B cell (primary cell): Measurements from ENCODE around the gene HMOX1. TPM values are rescaled to one million over a fixed set of nuclear protein-coding genes. Genes with fewer than 3 reads are reported as not detected.

Source experiments
- ATAC-seq: fragments of 200-7000 bp; cut with Tn5 transposase; one replicate; pipeline ENCODE4 v1.10.0; 2021; ENCODE audit warnings: low read depth, mild to moderate bottlenecking, moderate number of reproducible peaks, moderate library complexity
- CTCF ChIA-PET: fragments of 350-600 bp; sonication (Branson Sonifier 250); formaldehyde crosslinking; loops from one replicate; lab custom pipeline; 2021; ENCODE audit warnings: antibody characterized with exemption, inconsistent platforms; lab: Charles Lee
- POLR2A ChIA-PET: fragments of 350-600 bp; sonication (Branson Sonifier 250); formaldehyde crosslinking; loops from one replicate; lab custom pipeline; 2021; ENCODE audit warnings: antibody characterized with exemption; lab: Charles Lee
- DNase-seq: peaks from one replicate; pipeline ENCODE4 v3.0.0; 2013
- H2AFZ ChIP-seq: 2 replicates; pipeline ENCODE4 v1.6.1; 2012; ENCODE audit warnings: mild to moderate bottlenecking, low read depth, low read length; ENCODE audit not compliant: insufficient read depth, poor library complexity, severe bottlenecking
- H3K27ac ChIP-seq, 2 donors: 1 replicate in 1 of 2; 2 replicates in 1 of 2; pipeline ENCODE4 v1.5.1; 2012 to 2013; ENCODE audit warnings: low read length in 2 of 2, mild to moderate bottlenecking in 2 of 2, moderate library complexity in 1 of 2
- H3K27me3 ChIP-seq, 4 experiments: fragments of 200-600 bp in 1 of 4; sonication (generic) in 1 of 4; replicated peaks in 1 of 4; 1 replicate in 2 of 4; 2 replicates in 2 of 4; pipeline versions ENCODE4 v1.6.1 to v1.7.0; 2013 to 2016; ENCODE audit warnings: low read length in 3 of 4, mild to moderate bottlenecking in 2 of 4, mixed read lengths in 1 of 4, moderate library complexity in 1 of 4; ENCODE audit not compliant: insufficient read depth in 4 of 4, control insufficient read depth in 3 of 4; ENCODE audit errors: control extremely low read depth in 1 of 4
- H3K36me3 ChIP-seq, 2 experiments: replicated peaks in 1 of 2; 1 replicate in 1 of 2; 2 replicates in 1 of 2; pipeline versions ENCODE4 v1.6.1 to v1.7.1; 2013; ENCODE audit warnings: low read length in 1 of 2; ENCODE audit not compliant: insufficient read depth in 2 of 2, control insufficient read depth in 1 of 2; ENCODE audit errors: control extremely low read depth in 1 of 2, extremely low read depth in 1 of 2
- H3K4me1 ChIP-seq, 2 donors: fragments of 200-600 bp in 1 of 2; sonication (generic) in 1 of 2; 1 replicate in 1 of 2; 2 replicates in 1 of 2; pipeline versions ENCODE4 v1.5.1 to v1.6.1; 2013 to 2017; ENCODE audit warnings: low read length in 2 of 2; ENCODE audit not compliant: control insufficient read depth in 2 of 2, insufficient read depth in 2 of 2
- H3K4me2 ChIP-seq: replicated peaks from 2 replicates; pipeline ENCODE3; 2012; ENCODE audit warnings: mild to moderate bottlenecking, low read depth, low read length; ENCODE audit not compliant: poor library complexity, severe bottlenecking
- H3K4me3 ChIP-seq, 5 experiments: fragments of 200-600 bp in 1 of 5; sonication (generic) in 1 of 5; 1 replicate in 3 of 5; 2 replicates in 2 of 5; pipeline versions ENCODE4 v1.5.1 to v1.7.0; 2011 to 2016; ENCODE audit warnings: low read length in 4 of 5, mild to moderate bottlenecking in 4 of 5, low read depth in 2 of 5, control low read depth in 1 of 5, moderate library complexity in 1 of 5; ENCODE audit not compliant: insufficient read depth in 1 of 5; ENCODE audit errors: control extremely low read depth in 1 of 5, extremely low read depth in 1 of 5
- H3K79me2 ChIP-seq: fragments of 200-600 bp; sonication (generic); one replicate; pipeline ENCODE4 v1.6.0; 2016; ENCODE audit warnings: low read length; ENCODE audit not compliant: control insufficient read depth, insufficient read depth
- H3K9ac ChIP-seq: fragments of 200-600 bp; sonication (generic); 2 replicates; pipeline ENCODE4 v1.6.1; 2017; ENCODE audit warnings: mild to moderate bottlenecking, low read length, moderate library complexity
- H3K9me3 ChIP-seq, 3 donors: one replicate each; pipeline versions ENCODE4 v1.6.1 to v1.7.1; 2013; ENCODE audit warnings: low read length in 2 of 3; ENCODE audit not compliant: control insufficient read depth in 2 of 3, insufficient read depth in 1 of 3; ENCODE audit errors: control extremely low read depth in 1 of 3
- H4K20me1 ChIP-seq: 2 replicates; pipeline ENCODE4 v1.6.0; 2012; ENCODE audit warnings: mild to moderate bottlenecking, low read length; ENCODE audit not compliant: insufficient read depth, control insufficient read depth, poor library complexity, severe bottlenecking
- H3K27ac Mint-ChIP-seq: one replicate; pipeline ENCODE4 v1.8.0; 2021; ENCODE audit warnings: mixed read lengths
- H3K27me3 Mint-ChIP-seq: one replicate; pipeline ENCODE4 v1.8.0; 2021; ENCODE audit warnings: mixed read lengths
- H3K4me1 Mint-ChIP-seq: one replicate; pipeline ENCODE4 v1.8.0; 2021; ENCODE audit warnings: mixed read lengths
- H3K4me3 Mint-ChIP-seq: one replicate; pipeline ENCODE4 v1.8.0; 2021; ENCODE audit warnings: mixed read lengths
- H3K9me3 Mint-ChIP-seq: one replicate; pipeline ENCODE4 v1.8.0; 2022; ENCODE audit warnings: mixed read lengths; ENCODE audit not compliant: insufficient read depth
- EZH2 ChIP-seq: IDR thresholded peaks from 2 replicates; pipeline ENCODE4 v1.6.1; 2012; ENCODE audit warnings: borderline replicate concordance, low read depth, mild to moderate bottlenecking, moderate library complexity, low read length; ENCODE audit not compliant: insufficient read depth, poor library complexity, severe bottlenecking
- WGBS: methylation state at CpG from one replicate; pipeline ENCODE4 v1.1.5; 2013; ENCODE audit warnings: missing lambda C conversion rate; ENCODE audit not compliant: insufficient coverage; 5-methylcytosine and 5-hydroxymethylcytosine counted together
- intact Hi-C: fragments of 100-400 bp; cut with micrococcal nuclease; formaldehyde crosslinking; loops from one replicate; pipeline ENCODE4 v1.10.0; 2022
- polyA plus RNA-seq: library from polyadenylated mRNA; depleted of rRNA; stranded (reverse); fragments of >200 nt; gene quantifications from 2 replicates; pipeline ENCODE4 v1.2.3, GENCODE V29; 2012
- total RNA-seq, 2 donors: library from RNA; stranded (reverse); fragments of 120-200 nt in 1 of 2; gene quantifications; 1 replicate in 1 of 2; 2 replicates in 1 of 2; pipeline versions ENCODE4 v1.2.3 to v1.2.4, GENCODE V29; 2013 to 2022
- TF ChIP-seq, protein P1 (sequence below): fragments of 200-600 bp; IDR thresholded peaks from one replicate; pipeline ENCODE4 v1.8.0; 2022; ENCODE audit warnings: antibody characterized with exemption, mild to moderate bottlenecking

Gene HMOX1
- total and polyA plus RNA-seq, 2 donors (not counting 1 experiment from before 2014, with no cell fraction given) = 9.4 to 21.9 TPM

GRCh38 chr22:35413624-35414023 is 32.7 kb downstream of the HMOX1 start:
- no peak overlapping the region for H3K4me3 ChIP-seq
- no peak overlapping the region for H2AFZ ChIP-seq
- H3K9me3 Mint-ChIP-seq = no peaks in the 10 kb centered on the region
- TF ChIP-seq EZH2 = no peak
- TF ChIP-seq, protein P1, sequence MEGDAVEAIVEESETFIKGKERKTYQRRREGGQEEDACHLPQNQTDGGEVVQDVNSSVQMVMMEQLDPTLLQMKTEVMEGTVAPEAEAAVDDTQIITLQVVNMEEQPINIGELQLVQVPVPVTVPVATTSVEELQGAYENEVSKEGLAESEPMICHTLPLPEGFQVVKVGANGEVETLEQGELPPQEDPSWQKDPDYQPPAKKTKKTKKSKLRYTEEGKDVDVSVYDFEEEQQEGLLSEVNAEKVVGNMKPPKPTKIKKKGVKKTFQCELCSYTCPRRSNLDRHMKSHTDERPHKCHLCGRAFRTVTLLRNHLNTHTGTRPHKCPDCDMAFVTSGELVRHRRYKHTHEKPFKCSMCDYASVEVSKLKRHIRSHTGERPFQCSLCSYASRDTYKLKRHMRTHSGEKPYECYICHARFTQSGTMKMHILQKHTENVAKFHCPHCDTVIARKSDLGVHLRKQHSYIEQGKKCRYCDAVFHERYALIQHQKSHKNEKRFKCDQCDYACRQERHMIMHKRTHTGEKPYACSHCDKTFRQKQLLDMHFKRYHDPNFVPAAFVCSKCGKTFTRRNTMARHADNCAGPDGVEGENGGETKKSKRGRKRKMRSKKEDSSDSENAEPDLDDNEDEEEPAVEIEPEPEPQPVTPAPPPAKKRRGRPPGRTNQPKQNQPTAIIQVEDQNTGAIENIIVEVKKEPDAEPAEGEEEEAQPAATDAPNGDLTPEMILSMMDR = no peak
- peaks cover 31 to 39% of the 10 kb centered on the region in 2 donors for H3K4me1 ChIP-seq
- ATAC-seq (no peak), DNase-seq (no peak)
- H3K4me2 ChIP-seq = no peak overlapping the region
- ChIA-PET POLR2A (no interaction called here), CTCF (interaction anchor here (4.9 to 16.1 kb wide), 2 partner anchors 45 to 60 kb away, joined by 31 to 311 read pairs; no protein-coding TSS in a partner anchor)
- H3K9me3 ChIP-seq = no peaks in the 10 kb centered on the region
- no peak overlapping the region for H3K9ac ChIP-seq
- no peaks in the 10 kb centered on the region for H3K27me3 Mint-ChIP-seq
- H3K4me3 Mint-ChIP-seq = no peak overlapping the region
- H3K36me3 ChIP-seq = peaks cover 2 to 79% of the 10 kb centered on the region in 2 experiments
- WGBS = 100% methylated on average over 3 of the region's 4 CpGs
- no peaks in the 10 kb centered on the region for H4K20me1 ChIP-seq
- no peak overlapping the region for H3K27ac Mint-ChIP-seq
- H3K79me2 ChIP-seq = peaks cover 34% of the 10 kb centered on the region
- no peaks in the 10 kb centered on the region for H3K27me3 ChIP-seq
- intact Hi-C loops = no loop called here
- peaks cover 39% of the 10 kb centered on the region for H3K4me1 Mint-ChIP-seq
- no peak overlapping the region for H3K27ac ChIP-seq

DNA sequence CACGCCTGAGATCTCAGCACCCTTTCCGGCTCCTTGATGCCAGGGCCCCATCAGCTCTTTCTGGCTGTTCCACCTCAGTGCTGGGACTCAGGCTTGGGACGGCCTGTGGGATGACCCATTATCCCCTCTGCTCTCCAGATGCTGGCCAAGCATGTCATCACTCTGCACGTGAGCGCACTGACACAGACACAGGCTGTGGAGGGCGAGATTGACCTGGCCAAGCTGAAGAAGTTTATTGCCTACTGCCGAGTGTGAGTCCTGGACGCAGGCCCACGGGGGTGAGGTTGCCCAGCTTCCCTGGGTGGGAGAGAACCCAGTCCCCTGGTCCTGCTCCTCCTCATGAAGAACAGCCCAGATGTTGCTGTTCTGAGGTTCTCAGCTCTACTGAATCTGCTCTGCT is 36.7 kb downstream of the HMOX1 start:
- Histone ChIP-seq H3K36me3 (peaks cover 7 to 97% of the 10 kb centered on the region in 2 experiments), H3K4me3 (no peak overlapping the region), H4K20me1 (peaks cover 10% of the 10 kb centered on the region), H3K27me3 (no peaks in the 10 kb centered on the region), H3K9ac (no peak overlapping the region), H2AFZ (no peak overlapping the region), H3K4me1 (peaks cover 0 to 5% of the 10 kb centered on the region in 2 donors), H3K9me3 (no peaks in the 10 kb centered on the region), H3K4me2 (no peak overlapping the region), H3K27ac (no peak overlapping the region), H3K79me2 (peaks cover 28% of the 10 kb centered on the region)
- DNase-seq (no peak), ATAC-seq (no peak)
- CTCF ChIA-PET = interaction anchor here (1.1 to 3.1 kb wide), 2 partner anchors 13 to 66 kb away, joined by 3 to 8 read pairs; no protein-coding TSS in a partner anchor
- POLR2A ChIA-PET = no interaction called here
- Mint-ChIP-seq H3K4me1 (peaks cover 6% of the 10 kb centered on the region), H3K9me3 (no peaks in the 10 kb centered on the region), H3K27me3 (no peaks in the 10 kb centered on the region), H3K27ac (no peak overlapping the region), H3K4me3 (no peak overlapping the region)
- intact Hi-C loops = no loop called here
- TF ChIP-seq, protein P1 = no peak
- TF ChIP-seq EZH2 = no peak
- 97% methylated on average over 9 of the region's 9 CpGs for WGBS
